Hypothalamus (tissue), 51 donors: Measurements from ENCODE around the gene HEYL.

Source experiments
- DNase-seq, 51 donors: peaks; one replicate each; lab custom pipeline; 2025; lab: John Stamatoyannopoulos, UW

The HEYL gene

DNA sequence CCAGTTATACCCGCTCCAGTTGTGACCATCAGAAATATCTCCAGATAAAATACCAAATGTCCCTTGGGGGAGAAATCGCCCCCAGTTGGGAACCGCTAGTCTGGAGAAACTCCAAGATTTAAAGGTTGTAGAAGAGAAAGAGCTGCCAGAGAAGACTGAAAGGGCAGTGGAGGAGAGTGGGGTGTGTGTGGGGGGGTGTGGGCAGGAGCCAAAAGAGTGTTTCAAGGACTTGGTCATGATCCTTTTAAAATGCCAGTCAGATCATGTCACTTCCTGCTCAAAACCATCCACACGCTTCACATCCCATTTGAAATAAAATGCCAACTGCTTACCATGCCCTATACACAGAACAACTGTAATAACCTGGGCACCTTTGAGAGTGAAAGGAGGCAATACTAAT is 3.4 kb upstream of the HEYL start:
- no peak for DNase-seq

- DNase-seq: no peak
Observed at GRCh38 chr1:39640861-39641260, 1.4 kb upstream of the HEYL start.

DNA sequence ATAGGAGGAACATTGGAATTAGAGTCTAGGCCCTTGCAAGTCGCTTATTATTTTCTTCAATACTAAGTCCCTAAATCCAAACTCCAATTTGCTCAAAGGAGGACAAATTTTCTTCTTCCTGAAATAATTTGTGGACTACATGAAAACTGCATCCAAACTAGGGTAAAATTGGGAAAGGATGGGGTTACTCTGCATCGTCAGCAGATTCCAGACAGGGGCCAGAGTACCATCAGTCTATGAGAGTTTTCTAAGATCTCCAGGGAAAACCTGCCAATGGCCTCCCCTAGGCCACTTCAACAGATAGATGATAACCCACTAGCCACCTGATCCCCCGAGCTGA is 508 bp downstream of the HEYL start:
- DNase-seq: no peak

DNA sequence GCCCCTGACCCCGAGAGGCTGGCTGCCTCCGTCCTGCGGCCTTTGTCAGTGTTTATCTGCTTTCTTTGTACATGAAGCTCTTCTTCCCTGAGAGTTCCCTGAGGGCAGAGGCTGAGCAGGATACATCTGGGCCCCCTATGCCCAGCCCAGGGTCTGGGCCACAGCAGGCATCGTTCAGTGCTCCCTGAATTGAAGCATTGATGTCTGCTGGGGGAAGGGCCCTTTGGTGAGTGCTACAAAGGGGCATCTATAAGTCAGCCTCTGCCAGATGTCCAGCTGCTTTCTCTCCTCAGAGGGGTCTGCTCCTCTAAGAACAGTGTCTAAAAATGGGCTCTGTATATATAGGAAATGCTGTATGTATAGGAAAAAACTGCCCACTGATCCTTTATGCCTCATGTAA is 2.1 kb downstream of the HEYL start:
- no peak for DNase-seq

DNA sequence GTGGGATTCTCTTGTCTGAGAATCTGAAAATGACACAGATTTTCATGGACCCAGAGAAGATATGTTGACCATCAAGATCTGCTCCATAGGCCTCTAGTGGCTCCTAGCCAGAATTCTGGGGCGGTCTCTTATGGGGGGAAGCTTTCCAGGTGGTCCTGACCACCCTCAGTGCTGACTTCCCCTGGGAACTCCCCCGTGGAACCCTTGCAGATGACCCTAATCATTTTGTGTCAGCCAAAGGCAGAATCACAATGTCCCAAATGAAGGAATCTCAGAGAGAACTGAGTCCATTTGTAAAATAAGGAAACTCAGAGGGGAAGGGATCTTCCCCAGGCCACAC is 3.6 kb downstream of the HEYL start:
- DNase-seq: no peak

GRCh38 chr1:39635205-39635870 is 4.1 kb downstream of the HEYL start:
- DNase-seq: no peak

GRCh38 chr1:39633422-39633821 is 6.0 kb downstream of the HEYL start:
- DNase-seq: no peak

DNA sequence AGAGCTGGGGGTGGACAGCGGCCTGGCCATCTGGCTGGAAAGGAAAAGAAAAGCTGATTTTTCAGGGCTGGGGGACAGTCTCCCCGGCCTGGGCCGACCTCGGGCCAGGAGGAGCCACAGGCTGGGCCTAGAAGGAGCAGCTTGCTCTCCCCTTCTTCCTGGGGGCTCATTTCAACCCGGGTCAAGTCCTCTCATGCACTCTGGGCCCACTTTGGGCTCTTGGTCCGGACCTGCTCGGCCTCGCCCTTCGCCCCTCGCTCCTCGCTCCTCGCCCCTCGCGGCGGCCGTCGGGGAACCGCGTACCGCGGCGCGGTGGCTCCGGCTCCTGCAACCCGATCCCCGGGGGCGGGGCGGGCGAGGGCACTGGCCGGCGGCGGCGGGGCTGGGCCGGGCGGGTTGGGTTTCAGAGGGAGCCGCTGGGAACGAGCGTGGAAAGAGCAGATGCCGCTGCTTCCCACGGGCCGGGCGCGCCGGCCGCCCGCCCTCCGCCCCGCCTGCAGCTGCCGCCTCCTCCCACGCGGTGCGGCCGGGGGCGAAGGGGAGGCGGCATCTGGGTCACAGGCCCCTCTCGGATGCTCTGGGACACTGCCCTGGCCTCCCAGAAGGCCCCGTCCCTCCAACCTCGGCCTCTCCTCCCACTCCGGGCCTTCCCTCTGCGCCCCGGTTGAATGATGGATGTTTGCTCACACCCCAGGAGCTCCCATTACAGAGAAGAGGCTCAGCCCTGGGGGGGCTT is 6.6 kb downstream of the HEYL start:
- peak in 23 of 51 donors; percentile 10 to 74 (median 44) for DNase-seq

DNA sequence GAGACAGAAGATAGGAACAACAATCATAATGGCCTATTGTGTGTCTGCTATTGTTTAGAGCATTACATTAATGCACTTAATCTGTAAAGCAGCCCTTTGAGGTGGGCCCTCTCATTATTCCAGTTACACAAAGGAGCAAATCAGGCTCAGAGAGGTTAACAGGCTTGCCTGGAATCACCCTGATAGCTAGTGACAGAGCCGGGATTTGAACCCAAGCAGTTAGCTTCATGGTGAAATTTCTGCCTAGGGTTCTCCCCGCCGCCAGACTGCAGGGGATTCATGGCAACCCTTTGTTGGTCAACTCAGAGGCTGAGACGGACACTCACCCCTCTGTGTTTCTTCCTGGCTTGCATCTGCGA is 7.1 kb downstream of the HEYL start:
- DNase-seq: no peak

DNA sequence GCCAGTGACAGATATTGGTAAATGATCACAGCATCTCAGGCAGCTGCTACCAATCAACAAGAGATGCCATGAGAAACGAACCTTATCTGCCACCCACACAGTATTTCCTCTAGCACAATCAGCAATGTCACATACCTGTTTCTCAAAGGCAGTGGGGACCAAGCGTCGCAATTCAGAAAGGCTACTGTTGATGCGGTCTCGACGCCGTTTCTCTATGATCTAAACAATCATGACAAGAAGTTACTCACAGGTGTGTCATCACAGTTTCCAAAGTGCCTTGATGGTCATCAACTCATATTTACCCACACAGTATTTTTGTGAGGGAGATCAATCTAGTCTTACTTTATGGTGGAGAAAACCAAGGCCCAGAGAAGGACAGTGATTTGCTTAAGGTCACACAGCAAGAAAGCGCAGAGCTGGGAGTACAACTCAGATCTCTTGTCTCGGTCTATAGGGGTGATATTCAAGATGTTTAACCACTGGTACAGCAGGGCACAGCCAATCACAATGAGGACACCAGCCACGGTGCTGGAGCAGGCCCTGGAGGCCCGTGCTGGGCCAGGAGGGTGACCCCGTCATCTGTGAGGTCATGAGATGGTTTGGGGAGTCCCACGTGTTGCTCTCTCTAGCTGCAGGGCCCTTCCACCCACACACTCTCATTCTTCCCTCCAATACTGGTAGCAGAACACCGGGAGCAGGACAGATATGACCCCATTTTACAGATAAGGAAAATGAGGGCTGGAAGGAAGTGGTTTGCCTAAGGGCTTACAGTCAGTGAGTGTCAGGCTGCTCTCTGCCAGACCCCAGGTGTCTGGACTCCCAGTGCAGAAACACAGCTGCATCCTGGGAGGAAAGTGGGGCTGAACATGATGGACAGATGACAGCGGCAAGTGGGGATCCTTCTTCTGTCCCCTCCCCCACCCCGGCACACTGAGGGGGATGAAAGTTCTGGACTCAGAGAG is 7.8 kb downstream of the HEYL start:
- no peak for DNase-seq

DNA sequence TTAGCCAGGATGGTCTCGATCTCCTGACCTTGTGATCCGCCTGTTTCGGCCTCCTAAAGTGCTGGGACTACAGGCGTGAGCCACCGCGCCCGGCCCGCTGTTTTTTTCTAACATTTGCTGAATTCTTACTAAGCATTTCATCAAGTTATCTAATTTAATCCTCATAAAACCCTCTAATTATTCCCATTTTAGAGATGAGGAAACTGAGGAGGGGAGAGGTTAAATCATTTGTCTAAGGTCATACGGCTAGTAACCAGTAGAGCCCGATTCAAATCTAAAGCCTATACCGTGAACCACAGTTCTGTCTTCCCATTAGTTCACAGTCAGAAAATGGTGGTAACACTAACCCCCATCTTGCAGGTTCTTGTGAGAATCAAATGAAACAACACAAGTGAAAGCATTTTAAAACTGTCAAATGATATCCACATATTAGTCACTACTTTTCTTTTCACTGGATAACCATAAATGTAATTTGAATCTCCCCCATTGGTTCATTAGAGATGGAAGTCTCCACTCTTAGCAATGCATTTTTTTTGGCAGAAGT is 10.6 kb downstream of the HEYL start:
- DNase-seq: no peak

GRCh38 chr1:39626646-39627045 is 12.8 kb downstream of the HEYL start:
- peak in 10 of 51 donors; percentile 5 to 40 (median 16) for DNase-seq

GRCh38 chr1:39625462-39626273 is 13.8 kb downstream of the HEYL start:
- DNase-seq: peak in 39 of 51 donors; percentile 24 to 92 (median 68)

GRCh38 chr1:39625009-39625408 is 14.4 kb downstream of the HEYL start:
- no peak for DNase-seq

- peak in 31 of 51 donors; percentile 9 to 80 (median 42) for DNase-seq
Observed at GRCh38 chr1:39623053-39623452, 16.4 kb downstream of the HEYL start.

GRCh38 chr1:39622427-39622826 is 17.0 kb downstream of the HEYL start:
- DNase-seq: no peak

DNA sequence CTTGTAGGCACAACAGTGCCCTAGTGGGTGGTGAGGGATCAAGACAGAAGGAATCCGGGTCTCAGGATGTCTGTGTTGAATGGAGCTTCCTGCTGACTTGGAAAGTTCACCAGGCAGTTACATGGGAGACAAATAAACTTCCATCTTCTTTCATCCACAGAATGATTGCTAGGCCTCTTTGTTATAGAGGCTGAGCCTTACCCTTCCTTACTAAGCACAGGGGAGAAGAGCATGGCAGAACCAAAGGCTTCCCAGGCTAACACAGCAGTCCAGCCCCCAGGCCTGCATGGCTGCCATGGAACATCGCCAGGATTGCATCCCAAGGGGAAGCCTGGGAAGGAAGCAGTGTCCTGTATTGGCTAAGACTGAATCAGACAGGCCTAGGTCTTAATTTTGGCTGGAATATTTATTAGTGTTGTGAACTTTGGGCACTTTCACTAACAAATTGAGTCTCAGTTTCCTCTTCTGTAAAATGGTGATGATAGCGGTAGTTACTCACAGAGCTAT is 18.7 kb downstream of the HEYL start:
- DNase-seq: no peak

DNA sequence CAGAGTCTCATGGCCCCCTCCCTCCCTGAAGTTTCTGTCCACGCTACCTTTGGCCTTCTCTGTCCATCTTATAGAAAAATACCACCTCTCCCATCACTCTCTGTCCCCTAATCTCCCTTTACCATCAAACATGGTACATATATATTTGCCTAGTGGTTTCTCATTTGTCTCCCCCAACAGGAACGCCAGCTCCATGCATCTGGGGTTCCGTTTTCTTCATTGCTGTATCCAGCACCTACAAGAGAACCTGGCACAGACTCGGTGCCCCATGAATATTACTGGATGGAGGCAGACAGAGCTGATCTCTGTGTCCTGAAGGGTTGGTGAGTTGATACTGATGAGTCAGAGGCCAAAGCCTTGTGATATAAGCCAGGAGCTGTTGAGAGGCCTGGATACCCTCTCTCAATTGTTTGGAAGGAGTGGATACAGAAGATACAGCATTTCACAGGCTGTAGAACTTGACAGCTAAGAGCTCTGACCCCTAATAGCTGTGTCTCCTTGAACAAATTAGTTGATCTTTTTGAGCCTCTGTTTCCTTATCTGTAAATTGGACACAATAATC is 21.9 kb downstream of the HEYL start:
- DNase-seq: no peak

DNA sequence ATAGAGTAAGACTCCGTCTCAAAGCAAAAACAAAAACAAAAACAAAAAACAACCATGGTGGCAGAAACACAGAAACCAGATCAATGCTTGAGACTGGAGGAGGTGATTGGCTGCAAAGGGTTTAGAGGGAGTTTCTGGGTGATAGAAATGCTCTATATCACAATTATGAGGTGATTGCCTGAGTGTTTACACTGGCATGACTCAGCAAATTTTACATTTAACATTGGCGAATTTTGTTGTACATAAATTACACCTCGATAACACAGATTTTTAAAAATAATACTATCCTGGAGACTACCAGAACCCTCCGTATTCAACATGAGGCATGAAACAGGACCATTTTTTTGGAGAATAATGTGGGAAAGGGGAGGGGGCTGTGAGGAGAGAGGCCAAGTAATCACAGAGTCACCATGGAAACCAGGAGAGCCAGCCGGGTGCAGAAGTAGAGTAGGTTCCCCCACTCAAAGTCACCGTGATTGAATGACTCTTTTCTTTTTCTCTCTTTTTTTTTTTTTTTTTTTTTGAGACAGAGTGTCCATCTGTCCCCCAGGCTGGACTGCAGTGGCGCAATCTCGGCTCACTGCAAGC is 24.3 kb downstream of the HEYL start:
- no peak for DNase-seq
